GM12875 (cell line): ENCODE measurements around the gene CPEB4.

ENCODE experiments used
- H3K4me3 ChIP-seq: one replicate; pipeline ENCODE4 v1.5.1; 2011; ENCODE audit warnings: low read depth, low read length, control low read depth
- TF ChIP-seq, protein P1 (sequence below): IDR thresholded peaks from 2 replicates; pipeline ENCODE4 v1.5.1; 2011; ENCODE audit warnings: low read depth, mild to moderate bottlenecking, control low read depth, inconsistent platforms, low read length, moderate library complexity, borderline replicate concordance; ENCODE audit not compliant: insufficient read depth

CPEB4 gene

DNA sequence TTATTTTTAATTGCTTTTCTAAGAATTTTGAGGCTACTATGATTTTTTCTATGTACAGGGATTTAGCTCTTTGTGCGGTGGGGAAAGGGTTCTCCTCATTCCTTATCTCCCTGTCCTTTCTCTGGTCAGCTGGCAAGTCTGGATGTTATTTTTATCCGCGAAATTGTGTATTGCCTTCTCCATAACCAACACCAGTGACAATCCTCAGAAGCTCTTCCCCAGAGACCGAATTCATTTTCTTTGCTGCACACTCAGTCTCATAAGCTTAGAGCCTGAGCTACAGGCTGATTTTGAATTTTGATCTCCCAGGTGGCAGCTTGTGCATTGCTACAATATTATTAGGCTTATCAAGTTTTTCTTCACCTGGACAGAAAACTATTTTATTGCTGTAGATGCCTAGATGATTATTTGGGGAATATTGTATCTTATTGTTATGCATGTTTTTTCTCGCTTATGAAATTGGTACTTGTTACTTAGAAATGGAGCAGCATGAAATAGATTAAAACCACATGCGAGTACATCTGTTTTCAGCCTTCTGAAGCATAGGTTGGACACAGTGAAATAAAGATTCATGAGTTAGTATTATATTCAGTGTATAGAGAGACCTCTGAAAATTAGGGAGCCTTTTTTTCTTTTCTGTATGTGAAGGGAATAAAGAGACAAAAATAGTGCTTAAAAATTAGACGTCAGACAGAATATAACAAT lies 27.3 kb downstream of the CPEB4 start:
- no peak overlapping the region for H3K4me3 ChIP-seq
- TF ChIP-seq, protein P1, sequence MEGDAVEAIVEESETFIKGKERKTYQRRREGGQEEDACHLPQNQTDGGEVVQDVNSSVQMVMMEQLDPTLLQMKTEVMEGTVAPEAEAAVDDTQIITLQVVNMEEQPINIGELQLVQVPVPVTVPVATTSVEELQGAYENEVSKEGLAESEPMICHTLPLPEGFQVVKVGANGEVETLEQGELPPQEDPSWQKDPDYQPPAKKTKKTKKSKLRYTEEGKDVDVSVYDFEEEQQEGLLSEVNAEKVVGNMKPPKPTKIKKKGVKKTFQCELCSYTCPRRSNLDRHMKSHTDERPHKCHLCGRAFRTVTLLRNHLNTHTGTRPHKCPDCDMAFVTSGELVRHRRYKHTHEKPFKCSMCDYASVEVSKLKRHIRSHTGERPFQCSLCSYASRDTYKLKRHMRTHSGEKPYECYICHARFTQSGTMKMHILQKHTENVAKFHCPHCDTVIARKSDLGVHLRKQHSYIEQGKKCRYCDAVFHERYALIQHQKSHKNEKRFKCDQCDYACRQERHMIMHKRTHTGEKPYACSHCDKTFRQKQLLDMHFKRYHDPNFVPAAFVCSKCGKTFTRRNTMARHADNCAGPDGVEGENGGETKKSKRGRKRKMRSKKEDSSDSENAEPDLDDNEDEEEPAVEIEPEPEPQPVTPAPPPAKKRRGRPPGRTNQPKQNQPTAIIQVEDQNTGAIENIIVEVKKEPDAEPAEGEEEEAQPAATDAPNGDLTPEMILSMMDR = no peak

DNA sequence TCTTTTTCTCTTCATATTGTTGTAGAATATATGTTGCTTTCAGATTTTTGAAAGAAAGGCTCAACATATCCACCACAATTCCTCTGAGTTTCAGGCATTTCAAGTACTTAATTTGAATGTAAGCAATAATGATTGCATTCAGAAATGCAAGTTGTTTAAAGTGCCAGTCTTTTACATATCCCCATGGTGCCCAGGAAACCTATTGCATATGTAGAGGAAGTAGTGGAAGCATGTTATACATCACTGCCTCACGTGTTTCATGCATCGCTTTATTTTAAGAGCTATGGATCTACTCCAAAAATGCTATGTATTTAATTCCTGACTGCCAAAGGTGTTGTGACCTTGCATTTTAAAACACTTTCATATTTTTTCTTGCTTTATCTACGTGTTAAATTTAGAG lies 28.1 kb downstream of the CPEB4 start:
- TF ChIP-seq, protein P1 = no peak
- H3K4me3 ChIP-seq = no peak overlapping the region

DNA sequence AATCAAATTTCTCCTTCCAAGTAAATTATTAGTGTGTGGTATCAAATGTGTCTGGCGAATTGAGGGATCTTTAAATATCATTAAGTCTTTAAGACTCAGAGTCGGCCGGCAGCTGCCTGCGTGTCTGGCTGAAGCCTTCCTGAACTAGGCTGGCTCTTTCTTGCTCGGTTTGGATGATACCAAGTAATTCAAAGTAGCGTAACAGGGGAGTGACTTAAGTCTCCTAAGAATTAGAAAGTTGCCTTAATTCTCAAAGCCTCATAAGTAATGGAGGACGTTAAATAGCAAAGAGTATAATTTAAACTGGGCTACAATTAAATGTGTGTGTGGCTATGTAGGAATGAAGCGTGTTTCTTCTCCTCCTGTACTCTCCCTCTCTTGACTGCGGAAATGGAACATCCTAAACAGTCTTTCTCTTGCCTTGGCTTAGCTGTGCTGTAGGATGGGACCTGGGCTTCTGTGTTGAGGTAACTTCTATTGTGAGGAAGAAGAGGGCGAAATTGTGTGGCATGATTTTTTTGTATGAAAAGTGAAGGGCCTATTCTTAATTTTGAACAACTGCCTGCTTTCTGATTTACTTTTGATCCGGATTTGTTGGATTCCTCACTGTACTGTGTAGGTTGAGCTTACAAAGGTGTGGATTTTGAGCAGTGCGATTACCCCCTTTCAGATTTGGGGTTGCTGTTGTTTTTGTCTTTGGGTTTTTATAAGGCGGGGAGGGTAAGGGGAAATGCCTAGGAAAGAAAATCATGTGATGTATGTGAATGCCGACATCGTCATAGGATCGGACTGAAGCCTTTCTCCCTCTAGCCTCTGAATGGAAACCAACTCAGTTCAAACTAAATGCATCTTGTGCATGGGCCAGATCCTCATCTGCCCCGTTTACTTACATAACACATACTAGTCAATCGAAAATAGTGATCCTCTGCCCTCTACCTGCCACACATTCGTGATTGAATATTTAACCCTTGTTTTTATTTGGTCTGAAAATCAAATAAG lies 29.9 kb downstream of the CPEB4 start:
- TF ChIP-seq, protein P1 = no peak
- peak overlapping the region; percentile 51 for H3K4me3 ChIP-seq

DNA sequence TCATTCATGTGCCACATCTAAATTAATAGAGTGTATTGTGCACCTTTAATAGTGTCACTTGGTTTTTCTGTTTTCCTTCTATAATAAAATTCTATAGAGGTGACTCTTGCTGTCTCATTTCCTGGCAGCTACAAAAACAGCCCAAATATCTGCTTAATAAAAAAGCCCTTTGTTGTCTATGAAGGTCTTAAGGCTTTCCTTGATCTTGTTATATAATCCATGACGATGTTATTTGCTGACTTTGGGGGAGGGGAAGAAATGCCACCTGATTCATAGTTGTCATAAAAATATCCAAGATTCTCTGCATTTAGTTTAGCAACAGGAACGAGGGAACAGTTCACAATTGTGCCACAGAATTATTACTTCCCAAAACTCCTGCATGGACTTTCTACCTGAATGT lies 31.3 kb downstream of the CPEB4 start:
- H3K4me3 ChIP-seq = no peak overlapping the region
- TF ChIP-seq, protein P1 = no peak

DNA sequence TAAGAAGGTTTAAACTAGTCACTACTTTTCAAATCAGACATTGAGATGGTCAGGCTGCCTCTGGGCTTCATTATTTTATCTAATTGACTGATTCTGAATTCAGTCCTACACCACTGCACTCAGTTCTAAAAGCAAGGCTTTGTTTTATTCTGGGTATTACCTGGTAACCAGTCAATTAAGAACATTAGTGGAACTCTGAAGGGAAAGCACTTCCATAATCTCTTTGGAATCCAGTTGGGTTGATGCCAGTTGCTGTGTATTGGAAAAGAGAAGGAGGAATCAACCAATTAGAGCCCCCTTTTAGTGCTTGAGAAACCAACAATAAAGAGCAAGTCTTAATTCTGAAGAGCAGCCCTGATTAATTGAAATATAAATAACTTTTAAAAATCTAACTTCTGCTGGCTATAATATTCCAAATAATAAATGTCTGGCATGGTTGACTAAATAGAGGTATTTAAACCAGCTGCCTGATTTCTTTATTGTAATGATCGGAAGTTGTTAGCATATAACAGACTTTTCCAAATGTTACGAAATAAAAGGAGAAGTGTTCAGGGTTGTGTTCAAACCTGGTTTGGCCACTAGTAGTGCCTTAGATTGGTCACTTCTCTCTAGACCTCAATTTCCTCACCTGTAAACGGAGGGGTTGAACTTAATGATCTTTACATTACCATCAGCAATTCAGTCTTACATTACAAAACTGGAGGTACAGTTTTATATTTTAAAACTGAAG lies 32.0 kb downstream of the CPEB4 start:
- TF ChIP-seq, protein P1 = no peak
- H3K4me3 ChIP-seq = no peak overlapping the region

DNA sequence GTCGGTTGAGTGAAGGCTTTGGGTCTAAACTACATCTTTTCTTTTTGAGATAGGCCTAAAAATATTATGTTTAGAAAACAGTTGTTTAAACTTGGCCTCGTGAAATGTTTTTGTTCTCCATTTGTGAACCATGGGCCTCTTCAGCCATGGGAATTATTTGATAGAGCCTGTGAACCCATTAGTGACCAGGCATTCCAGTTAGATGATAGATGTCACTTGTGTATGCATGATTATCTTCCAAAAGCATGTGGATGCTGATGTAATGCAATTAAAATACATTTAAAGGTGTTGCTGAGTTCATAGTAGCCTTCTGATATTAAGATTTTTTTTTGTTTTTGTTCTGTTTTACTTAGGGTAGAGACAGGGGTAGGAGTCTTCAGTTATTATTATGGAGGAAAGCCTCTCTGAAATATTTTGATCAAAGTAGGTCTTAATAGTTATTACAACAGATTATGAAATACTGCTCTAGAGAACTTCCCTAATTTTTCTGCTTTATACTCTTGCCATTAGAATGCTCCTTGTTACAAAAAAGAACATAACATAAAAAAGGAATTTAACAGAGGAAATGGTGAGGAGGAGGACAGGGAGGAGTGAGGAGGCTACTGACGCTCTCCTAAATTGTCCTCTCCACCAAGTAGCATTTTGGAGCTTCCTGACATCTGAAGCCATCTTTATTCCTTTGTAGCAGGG lies 32.9 kb downstream of the CPEB4 start:
- TF ChIP-seq, protein P1 = no peak
- no peak overlapping the region for H3K4me3 ChIP-seq
